ENCODE measurements around the gene ITPKA.

The ITPKA gene

DNA sequence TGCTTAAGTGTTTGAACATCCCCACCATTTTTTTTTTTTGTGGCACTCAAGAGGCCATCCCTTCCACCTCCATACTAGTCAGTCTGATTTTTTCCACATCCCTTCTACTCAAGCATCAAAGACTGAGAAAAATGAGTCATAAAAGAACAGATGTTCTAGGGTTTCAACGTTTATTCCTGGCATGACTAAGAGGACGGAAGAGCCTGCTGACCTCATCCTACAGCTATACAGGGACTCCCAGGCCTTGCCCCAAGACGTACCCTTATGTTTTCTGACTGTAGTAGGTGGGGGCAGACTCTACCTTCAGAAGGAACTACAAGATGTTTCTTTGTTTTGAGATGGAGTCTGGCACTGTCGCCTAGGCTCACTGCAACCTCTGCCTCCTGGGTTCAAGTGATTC is 3.3 kb upstream of the ITPKA start:
- DNase-seq (ENCODE audit: low read depth) = no peak

DNA sequence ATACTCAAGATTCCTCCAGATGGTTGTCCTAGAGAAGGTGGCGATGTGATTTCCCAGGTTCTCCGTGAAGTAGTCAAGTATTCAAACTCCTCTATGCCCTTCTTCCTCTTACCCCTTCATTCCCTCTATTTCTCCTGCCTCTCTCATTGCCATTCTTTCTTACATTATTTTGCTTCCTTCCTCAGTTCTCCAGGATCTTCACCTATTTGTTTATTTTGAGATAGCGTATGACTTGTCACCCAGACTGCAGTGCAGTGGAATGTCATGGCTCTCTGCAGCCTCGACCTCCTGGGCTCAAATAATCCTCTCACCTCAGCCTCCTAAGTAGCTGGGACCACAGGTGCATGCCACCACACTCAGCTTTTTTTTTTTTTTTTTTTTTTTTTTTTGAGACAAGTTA is 1.8 kb upstream of the ITPKA start:
- no peak for DNase-seq (ENCODE audit: low read depth)

DNA sequence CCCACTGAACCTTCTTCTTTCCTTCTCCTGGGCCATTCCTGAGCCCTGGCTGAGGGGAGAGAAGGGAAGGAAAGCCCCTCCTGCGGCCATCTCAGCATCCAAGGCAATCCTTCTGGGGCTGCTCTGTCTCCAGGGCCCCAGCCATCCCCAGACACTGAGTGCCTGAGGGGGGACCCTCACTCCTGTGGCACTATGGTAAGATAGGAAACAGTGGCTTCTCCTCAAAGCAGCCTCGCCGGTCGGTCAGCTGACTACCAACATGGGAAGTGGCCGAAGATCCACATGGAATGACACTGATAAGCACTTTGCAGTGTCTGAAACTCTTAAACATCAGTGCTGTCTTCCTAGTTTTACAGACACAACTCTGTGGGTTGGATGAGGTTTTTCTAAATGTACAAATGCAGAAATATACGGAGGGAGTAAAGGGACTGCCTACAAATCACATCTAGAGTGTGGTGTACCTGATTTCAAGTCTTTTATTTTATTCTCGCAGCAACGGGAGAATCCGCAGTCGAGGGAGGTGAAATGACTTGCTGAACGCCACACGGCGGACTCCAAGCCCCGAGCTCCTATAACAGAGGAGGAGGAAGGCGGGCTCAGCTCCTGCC is 973 bp upstream of the ITPKA start:
- DNase-seq (ENCODE audit: low read depth) = no peak

DNA sequence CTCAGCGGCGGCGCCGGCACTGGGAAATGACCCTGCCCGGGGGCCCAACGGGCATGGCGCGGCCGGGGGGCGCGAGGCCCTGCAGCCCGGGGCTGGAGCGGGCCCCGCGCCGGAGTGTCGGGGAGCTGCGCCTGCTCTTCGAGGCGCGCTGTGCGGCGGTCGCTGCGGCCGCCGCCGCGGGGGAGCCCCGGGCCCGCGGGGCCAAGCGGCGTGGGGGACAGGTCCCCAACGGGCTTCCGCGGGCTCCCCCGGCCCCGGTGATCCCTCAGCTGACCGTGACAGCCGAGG is 172 bp downstream of the ITPKA start:
- DNase-seq (ENCODE audit: low read depth) = no peak

DNA sequence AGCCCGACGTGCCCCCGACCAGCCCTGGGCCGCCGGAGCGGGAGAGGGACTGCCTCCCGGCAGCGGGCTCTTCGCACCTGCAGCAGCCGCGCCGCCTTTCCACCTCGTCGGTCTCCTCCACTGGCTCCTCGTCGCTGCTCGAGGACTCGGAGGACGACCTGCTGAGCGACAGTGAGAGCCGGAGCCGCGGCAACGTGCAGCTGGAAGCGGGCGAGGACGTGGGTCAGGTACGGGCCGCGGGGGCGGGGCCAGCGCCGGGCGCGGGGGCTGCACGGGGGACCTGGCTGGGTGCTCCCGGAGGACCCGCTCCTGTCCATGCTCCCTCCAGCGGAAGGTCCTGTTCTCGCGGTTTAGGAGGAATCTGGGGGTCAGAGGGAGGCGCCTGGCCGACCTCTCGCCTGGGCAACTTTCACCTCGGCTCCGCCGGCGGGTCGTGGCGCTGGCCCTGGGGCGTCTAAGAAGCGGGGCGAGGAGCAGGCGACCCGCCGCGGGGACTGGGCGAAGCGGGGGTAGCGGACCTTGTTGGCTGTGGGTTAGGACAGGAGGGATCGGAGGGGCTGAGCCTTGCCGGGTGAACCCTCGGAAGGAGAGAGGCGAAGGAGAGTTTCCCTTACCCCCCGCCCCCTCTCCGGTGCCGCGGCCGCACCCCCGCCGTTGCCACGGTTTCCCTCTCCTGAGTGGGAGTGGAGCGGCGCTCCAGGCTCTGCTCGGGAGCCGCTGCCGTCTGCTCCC is 682 bp downstream of the ITPKA start:
- DNase-seq (ENCODE audit: low read depth) = no peak

DNA sequence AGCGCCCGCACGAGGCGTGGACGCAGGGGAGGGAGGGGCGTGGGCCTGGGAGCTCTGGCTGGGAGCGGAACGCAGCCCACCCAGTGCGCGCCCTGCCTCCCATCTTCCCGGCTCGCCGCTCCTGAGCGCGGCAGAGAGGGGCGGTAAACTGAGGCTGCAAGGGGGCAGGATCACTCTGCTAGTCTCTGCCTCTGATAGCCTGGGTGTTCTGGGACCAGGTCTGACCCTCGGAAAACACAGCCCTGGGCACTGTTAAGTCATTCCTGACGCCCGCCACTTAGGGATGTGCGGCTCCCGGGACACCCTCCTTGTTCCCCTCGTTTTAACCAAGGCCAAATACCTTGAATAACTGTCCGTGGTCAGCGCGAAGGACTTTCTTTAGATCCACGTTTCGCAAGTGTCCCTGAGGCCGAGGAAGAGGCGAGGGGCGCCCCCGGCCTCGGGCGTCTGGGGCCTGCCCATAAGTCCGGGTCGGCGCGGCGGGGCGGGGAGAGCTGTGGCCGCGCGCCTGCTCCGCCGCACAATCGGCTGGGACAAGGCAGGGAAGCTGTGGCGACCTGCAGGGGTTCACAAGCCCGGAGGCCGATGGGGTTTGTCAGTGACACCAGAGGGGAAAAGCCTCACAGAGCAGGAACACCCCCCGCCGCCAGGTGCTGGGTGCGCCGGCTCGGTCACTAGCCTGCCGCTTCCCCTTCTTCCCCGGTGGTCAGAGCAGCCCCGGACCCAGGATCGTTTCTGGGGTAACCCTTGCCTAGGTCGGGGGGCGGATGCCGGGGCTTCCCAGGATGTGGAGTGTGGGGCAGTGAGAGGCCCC is 1.5 kb downstream of the ITPKA start:
- no peak for DNase-seq (ENCODE audit: low read depth)

DNA sequence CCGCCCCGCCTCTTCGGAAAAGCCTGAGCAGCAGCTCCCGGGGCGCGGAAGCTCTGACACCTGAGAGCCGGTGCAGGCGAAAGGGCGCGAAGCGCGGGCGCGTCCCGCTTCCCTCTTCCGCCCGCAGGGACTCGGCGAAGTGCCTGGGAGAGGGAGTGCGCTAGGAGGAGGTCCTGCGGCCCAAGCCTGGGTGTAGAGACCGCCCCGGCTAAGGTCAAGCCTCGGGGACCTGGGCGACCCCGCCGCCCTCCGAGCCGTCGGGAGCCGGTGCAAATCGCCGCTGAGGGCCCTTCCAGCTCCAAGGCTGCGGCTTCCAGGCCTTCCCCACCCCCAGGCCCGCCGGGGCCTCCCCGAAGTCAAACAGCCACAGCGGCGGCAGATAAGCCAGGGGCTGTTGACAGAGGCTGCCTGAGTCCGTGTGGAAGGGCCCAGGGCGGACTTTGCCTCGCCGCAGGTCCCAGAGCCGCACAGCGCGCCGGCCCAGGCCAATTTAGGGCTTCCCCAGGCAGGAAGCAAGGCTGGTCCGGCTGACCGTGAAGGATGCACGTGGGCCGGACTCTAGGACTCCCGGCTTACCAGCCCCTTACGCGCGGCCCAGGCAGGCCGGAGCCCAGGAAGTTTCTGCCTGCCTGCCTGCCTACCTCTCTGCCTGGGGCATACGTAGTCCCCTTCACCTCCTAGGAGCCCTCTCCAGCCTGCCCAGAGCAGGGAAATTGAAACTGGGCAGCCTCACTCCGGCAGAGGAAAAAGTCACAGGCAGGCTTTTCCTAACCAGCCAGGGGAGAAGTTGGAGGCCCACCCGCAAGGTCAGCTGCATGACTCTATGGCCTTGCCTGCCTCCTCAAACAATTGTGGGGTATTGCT is 2.3 kb downstream of the ITPKA start:
- DNase-seq (ENCODE audit: low read depth) = no peak

DNA sequence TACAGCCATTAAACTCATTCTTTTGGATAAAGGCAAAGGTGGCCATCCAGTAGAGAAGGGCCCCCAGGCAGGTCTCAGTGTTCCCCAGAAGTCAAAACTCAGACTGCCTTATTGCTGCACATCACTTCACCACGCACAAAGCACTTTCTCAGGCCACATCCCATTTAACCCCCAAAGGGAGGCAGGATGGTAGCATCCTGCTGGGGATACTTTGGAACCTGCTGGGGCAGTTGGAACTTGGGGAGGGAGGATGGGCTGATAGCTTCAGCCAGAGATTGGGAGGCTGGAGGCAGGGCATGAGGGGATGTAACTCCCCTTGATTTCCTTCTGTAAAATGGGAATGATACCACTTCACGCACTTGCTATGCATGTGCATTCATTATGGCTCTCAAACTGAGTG is 5.0 kb downstream of the ITPKA start:
- DNase-seq (ENCODE audit: low read depth) = no peak

DNA sequence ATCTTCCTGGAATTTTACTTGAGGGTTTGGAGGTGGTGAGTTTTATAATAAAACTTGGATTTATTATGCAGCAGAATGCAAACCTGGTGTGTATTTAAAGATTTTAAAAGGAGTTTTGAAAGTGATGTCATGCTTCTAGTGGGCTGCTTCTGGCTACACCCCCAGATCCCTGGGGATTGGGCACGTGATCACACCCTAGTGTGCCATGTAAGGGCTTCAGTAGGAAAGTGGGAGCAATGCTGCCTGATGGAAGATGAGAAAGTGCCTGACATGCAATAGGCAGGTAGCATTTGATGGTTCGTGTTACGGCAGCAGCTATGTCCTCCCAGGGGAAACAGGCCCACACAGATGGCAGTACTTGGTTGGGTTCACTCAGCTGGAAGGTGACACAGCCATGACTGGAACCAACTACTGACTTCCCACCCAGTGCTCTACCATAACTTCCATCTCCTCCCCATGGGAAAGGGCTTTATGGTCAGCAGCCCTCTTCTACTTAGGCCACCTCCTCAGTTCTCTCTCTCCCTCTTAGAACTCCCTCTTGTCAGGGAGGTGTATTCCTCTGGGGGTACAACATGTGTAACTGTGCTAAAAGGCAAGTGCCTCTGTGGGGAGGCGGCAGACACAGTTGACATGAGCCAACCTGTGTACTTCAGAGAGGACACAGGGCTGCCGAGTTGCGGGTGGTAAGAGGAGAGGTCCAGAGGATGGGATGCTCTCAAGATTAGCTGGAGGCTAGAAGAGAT is 5.6 kb downstream of the ITPKA start:
- DNase-seq (ENCODE audit: low read depth) = no peak

DNA sequence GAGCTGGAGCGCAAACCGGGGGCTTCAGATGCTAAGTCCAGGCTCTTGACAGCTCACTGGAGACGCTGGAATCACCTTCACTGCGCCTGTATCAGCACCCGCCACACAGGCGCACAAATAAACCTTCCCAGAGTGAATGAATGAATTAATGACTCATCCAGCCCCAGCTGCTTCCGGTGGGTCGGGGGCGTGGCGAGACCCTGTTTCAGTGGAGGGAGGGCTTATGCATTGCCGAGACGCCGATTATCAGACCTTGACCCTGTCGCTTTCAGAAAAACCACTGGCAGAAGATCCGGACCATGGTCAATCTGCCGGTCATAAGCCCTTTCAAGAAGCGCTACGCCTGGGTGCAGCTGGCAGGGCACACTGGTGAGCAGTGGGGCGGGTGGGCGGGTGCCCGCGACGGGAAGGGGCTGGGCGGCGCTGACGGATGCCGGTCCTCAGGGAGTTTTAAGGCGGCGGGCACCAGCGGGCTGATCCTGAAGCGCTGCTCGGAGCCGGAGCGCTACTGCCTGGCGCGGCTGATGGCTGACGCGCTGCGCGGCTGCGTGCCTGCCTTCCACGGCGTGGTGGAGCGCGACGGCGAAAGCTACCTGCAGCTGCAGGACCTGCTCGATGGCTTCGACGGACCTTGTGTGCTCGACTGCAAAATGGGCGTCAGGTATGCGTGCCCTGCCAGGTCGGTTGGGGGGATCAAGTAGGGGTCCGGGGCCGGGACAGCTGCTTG is 7.7 kb downstream of the ITPKA start:
- no peak for DNase-seq (ENCODE audit: low read depth)

DNA sequence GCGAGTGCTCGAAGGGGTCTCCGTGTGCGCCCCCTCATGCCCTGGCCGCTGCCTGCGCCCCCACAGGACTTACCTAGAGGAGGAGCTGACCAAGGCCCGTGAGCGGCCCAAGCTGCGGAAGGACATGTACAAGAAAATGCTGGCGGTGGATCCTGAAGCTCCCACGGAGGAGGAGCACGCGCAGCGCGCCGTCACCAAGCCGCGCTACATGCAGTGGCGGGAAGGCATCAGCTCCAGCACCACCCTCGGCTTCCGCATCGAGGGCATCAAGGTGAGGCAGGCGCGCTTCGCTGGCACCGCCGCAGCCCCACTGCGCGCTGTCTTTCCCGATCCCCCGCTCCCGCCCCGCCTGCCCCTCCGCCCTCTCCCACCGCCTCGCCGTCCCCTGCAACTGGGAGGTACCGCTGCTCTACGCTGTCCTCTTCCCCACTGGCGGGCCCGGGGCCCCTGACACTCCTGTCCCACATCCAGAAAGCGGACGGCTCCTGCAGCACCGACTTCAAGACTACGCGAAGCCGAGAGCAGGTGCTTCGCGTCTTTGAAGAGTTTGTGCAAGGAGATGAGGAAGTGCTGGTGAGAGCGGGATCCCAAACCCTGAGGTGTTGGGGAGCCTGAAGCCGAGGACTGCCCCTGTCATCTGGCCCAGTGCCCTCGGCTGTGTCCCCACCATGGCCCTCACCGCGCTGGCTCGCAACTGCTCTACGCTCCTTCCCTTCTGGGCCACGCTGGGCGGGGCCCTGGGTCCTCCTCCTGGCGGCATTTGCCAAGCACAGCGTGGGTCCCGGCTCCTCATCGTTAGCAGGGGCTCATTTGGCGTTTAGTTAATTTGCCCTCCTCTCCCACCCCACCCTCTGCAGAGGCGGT is 8.5 kb downstream of the ITPKA start:
- no peak for DNase-seq (ENCODE audit: low read depth)

DNA sequence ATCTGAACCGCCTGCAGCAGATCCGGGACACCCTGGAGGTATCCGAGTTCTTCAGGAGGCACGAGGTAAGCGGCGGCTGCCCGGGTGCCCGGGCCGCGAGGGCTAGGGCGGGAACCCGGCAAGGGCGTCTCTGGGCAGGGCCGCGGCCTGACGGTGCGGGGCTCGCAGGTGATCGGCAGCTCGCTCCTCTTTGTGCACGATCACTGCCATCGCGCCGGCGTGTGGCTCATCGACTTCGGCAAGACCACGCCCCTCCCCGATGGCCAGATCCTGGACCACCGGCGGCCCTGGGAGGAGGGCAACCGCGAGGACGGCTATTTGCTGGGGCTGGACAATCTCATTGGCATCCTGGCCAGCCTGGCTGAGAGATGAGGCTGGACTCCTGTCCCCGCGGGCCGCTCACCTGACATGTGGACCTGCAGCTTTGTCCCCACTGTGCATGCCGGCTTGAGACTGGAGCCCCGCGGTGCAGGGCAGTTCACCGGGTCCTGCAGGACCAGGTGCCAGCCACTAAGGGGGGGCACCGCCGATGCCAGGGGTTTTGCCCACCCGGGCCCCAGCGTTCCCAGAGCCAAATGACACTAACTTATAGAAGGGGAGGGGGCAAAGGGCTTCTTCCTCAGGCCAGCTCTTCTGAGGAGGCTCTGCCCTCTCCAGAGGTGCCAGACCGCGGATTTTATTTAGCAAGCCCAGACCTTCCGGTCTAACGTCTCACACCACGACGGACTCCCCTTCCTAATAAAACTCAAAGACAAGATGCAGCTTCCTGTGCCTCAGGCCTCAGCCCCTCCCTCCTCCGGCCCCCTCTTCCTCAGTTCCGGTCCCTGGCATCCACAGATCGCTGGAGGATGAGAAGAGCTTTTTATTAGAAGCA is 9.4 kb downstream of the ITPKA start:
- DNase-seq (ENCODE audit: low read depth) = no peak

DNA sequence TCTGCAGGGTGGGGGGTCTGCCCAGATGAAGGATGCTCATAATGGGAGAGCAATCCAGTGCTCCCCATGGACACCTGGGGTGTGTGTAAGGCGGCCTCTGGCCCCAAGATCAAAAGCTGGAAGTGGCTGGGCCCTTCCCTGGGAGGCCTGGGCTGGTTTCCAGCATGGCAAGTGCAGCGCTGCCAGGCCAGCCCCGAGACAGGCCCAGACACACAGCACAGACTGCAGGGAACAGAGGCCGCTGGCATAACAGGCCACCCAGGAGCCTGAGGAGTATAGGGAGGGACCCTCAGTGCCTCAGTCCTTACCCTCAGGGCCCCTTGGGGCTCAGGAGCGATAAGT is 10.0 kb downstream of the ITPKA start:
- no peak for DNase-seq (ENCODE audit: low read depth)

DNA sequence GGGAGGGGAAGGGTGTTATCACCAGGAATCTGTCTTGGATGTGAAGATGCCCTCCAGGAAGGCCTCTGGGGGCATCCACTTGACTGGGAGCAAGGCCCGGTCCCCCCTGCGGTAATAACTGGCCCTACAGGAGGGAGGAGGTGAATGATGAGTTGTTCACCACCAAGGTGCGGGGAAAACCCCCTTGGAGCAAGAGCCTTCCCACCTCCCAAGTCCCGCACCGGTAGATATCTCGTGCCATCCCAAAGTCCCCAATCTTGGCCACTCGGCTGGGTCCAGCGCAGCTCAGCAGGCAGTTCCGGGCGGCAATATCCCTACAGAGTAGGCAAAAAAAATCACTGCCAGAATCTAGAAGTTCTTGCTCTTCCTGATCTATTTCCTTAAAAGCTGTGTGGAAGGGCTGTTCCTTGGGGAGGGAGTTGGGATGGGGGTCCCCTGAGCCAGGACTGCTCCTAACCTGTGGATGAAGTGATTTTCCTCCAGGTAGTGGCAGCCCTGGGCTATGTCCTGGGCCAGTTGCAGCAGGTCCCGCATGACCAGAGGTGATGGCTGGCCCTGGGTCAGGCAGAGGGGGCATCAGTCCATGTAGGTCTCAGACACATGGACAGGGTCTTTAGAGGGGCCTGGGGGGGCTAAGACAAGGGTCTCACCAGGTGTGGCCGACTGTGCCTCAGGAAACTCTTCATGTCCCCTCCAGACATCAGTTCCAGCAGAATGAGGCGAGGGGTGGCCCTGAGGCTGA is 11.2 kb downstream of the ITPKA start:
- no peak for DNase-seq (ENCODE audit: low read depth)

DNA sequence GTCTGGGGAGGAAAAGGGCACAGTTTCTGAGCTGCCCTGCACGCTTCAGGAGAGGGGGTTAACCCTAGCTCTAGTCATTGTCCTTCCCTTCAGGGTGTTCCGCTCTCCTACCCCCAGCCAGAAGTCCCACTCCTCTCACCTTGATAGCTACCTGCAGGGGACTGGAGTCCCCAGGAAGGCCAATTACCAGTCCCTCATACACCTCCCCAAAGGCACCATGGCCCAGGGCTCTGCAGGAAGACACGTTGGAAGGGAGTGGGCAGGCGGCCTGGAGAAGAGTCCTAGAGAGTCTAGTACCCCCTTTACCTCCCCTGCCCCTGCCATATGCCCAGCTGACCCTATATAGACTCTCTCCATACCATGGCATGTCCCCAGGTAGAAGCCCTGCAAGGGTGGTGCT is 12.1 kb downstream of the ITPKA start:
- DNase-seq (ENCODE audit: low read depth) = no peak

DNA sequence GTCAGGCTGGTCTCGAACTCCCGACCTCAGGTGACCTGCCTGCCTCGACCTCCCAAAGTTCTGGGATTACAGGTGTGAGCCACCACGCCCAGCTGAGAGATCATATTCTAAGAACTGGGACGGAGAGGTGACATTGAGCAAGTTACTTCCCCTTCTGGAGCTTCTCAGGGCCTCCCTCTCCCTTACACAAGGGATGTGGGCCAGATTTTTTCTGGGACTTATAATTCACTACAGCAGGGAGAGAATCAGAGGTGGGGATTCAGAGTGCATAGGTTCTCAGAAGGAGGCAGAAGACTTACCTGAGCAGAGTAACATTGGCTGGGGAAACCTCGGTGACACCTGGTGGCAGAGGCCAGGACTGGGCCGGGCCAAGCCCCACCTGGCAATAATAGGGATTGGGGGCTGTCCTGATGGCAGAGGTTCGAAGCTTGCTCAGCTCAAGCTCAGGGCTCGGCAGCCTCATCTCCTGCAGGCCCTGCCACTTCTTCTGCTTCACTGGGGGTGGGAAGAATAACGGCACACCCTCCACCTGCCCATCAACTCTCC is 13.2 kb downstream of the ITPKA start:
- DNase-seq (ENCODE audit: low read depth) = no peak

DNA sequence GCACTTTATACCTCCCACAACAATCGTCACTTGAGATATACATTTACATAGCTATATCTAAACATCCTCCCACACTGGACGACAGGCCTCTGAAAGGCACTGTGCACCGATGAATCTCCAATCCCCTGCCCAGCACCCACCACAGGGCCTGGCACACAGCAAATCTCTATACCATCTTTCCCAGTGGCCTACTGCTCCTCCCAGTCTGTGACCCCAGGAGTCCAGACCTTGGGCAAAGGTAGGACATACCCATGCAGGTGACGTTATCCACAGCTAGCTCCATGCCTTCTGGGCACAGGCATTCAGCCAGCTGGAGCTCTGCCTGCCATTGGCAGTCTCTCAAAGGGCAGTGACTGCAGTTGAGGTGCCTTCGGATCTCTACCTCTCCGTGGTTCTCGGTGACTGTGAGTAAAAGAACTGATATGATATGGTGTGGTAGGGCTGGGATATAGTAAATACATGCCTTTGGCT is 14.2 kb downstream of the ITPKA start:
- no peak for DNase-seq (ENCODE audit: low read depth)

DNA sequence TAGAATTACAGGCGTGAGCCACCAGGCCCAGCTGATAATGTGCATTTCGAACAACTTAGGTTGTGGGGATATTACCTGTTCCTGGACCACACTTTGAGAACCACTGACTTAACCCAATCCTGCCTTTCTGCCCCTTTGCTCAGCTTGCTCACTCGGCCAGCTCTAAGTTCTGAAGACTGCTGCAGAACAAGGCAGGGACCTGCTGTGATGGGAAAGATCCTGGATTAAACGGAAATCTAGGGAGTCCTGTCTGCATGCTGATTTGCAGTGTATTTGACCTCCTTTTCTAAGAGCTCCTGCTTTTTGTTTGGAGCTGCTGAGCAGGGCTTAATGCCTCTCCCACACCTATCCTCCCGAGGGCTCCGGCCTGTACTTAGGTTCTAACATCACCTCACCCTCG is 17.1 kb downstream of the ITPKA start:
- no peak for DNase-seq (ENCODE audit: low read depth)
